ENCODE results near the gene BCORL1.
A peak's percentile ranks its signal among the peaks of the same experiment; 100 is the strongest.

BCORL1 gene

GRCh38 chrX:130014770-130015169 lies 32.3 kb downstream of the BCORL1 start:
- DNase-seq = no peak

- DNase-seq = no peak
These were observed 32.7 kb downstream of the BCORL1 start for GRCh38 chrX:130015181-130015580.

- no peak for DNase-seq
These were observed 35.7 kb downstream of the BCORL1 start for GRCh38 chrX:130018143-130018542.

- no peak for DNase-seq
These were observed 38.4 kb downstream of the BCORL1 start for GRCh38 chrX:130020661-130021324.

GRCh38 chrX:130024127-130024526 lies 41.7 kb downstream of the BCORL1 start:
- DNase-seq = no peak

GRCh38 chrX:130025256-130025655 lies 42.8 kb downstream of the BCORL1 start:
- DNase-seq = no peak

- DNase-seq = no peak
These were observed 45.1 kb downstream of the BCORL1 start for GRCh38 chrX:130027569-130027968.

- no peak for DNase-seq
These were observed 45.8 kb downstream of the BCORL1 start for GRCh38 chrX:130028196-130028595.

- DNase-seq = no peak
These were observed 48.4 kb downstream of the BCORL1 start for GRCh38 chrX:130030826-130031225.

- no peak for DNase-seq
These were observed 50.1 kb downstream of the BCORL1 start for GRCh38 chrX:130032552-130032951.

- no peak for DNase-seq
These were observed 51.7 kb downstream of the BCORL1 start for GRCh38 chrX:130034178-130034577.

GRCh38 chrX:130039847-130040246 lies 57.4 kb downstream of the BCORL1 start:
- DNase-seq = no peak

- DNase-seq = no peak
These were observed 65.0 kb downstream of the BCORL1 start for GRCh38 chrX:130047416-130047815.

- no peak for DNase-seq
These were observed 66.3 kb downstream of the BCORL1 start for GRCh38 chrX:130048686-130049222.

GRCh38 chrX:130049821-130050220 lies 67.4 kb downstream of the BCORL1 start:
- no peak for DNase-seq

- no peak for DNase-seq
These were observed 68.9 kb downstream of the BCORL1 start for GRCh38 chrX:130051176-130051845.

GRCh38 chrX:130053236-130053635 lies 70.8 kb downstream of the BCORL1 start:
- no peak for DNase-seq

GRCh38 chrX:130055103-130055502 lies 72.7 kb downstream of the BCORL1 start:
- DNase-seq = no peak

GRCh38 chrX:130055899-130056298 lies 73.5 kb downstream of the BCORL1 start:
- no peak for DNase-seq

- no peak for DNase-seq
These were observed 74.8 kb downstream of the BCORL1 start for GRCh38 chrX:130057209-130057608.

GRCh38 chrX:130058652-130059051 lies 76.2 kb downstream of the BCORL1 start:
- no peak for DNase-seq

- DNase-seq = peak; percentile 49
These were observed 78.0 kb downstream of the BCORL1 start for GRCh38 chrX:130060122-130061069.

- DNase-seq = no peak
These were observed 84.7 kb downstream of the BCORL1 start for GRCh38 chrX:130066975-130067615.
